Activated CD8-positive, alpha-beta memory T cell treated with anti-CD3 and anti-CD28 coated beads, Interleukin-2, amount 50 U/mL, for 24 hours (primary cell): Measurements from ENCODE around the gene SLC25A23.

ENCODE experiments used
- DNase-seq: peaks from one replicate; pipeline ENCODE4 v3.0.0-alpha.2; 2020; ENCODE audit errors: extremely low read depth

The SLC25A23 gene

GRCh38 chr19:6424939-6425731 lies 34.5 kb downstream of the SLC25A23 start:
- DNase-seq, result peak; percentile 98

GRCh38 chr19:6424195-6424938 lies 35.2 kb downstream of the SLC25A23 start, which contains the start of gene KHSRP:
TSS of gene KHSRP (minus strand) at chr19:6424811. CDS start at chr19:6424701, 110 bp downstream.
- DNase-seq, result no peak

GRCh38 chr19:6423499-6424194 lies 35.9 kb downstream of the SLC25A23 start:
- DNase-seq, result no peak

- no peak for DNase-seq
Measured at GRCh38 chr19:6421075-6422014, 38.2 kb downstream of the SLC25A23 start.

GRCh38 chr19:6418562-6418932 lies 41.0 kb downstream of the SLC25A23 start:
- DNase-seq, result no peak

GRCh38 chr19:6417713-6418561 lies 41.7 kb downstream of the SLC25A23 start:
- no peak for DNase-seq

- DNase-seq, result no peak
Measured at GRCh38 chr19:6416658-6417405, 42.8 kb downstream of the SLC25A23 start.

- no peak for DNase-seq
Measured at GRCh38 chr19:6415591-6416190, 43.9 kb downstream of the SLC25A23 start.

- DNase-seq, result no peak
Measured at GRCh38 chr19:6414793-6415590, 44.6 kb downstream of the SLC25A23 start.

GRCh38 chr19:6413721-6414643 lies 45.6 kb downstream of the SLC25A23 start:
- DNase-seq, result no peak

GRCh38 chr19:6413291-6413690 lies 46.3 kb downstream of the SLC25A23 start:
- no peak for DNase-seq

- no peak for DNase-seq
Measured at GRCh38 chr19:6412447-6413091, 47.0 kb downstream of the SLC25A23 start.

- no peak for DNase-seq
Measured at GRCh38 chr19:6412061-6412446, 47.5 kb downstream of the SLC25A23 start.

- DNase-seq, result no peak
Measured at GRCh38 chr19:6409346-6409745, 50.2 kb downstream of the SLC25A23 start.

- DNase-seq, result no peak
Measured at GRCh38 chr19:6406401-6406800, 53.2 kb downstream of the SLC25A23 start.

- DNase-seq, result no peak
Measured at GRCh38 chr19:6402837-6403608, 56.6 kb downstream of the SLC25A23 start.
